Urinary bladder (tissue), 4 donors: ENCODE results near the gene SCNM1. TPM values are rescaled to one million over a fixed set of nuclear protein-coding genes. Genes with fewer than 3 reads are reported as not detected.

ENCODE experiments used
- DNase-seq: peaks from one replicate; pipeline ENCODE4 v3.0.0-alpha.2; 2015; ENCODE audit errors: extremely low spot score
- H3K27ac ChIP-seq: one replicate; pipeline ENCODE4 v1.5.1; 2013; ENCODE audit warnings: low read depth, mild to moderate bottlenecking, moderate library complexity
- H3K36me3 ChIP-seq: one replicate; pipeline ENCODE4 v1.6.1; 2013; ENCODE audit warnings: mild to moderate bottlenecking, moderate library complexity; ENCODE audit not compliant: insufficient read depth
- H3K4me1 ChIP-seq: one replicate; pipeline ENCODE4 v1.6.1; 2013; ENCODE audit warnings: mild to moderate bottlenecking, moderate library complexity; ENCODE audit not compliant: insufficient read depth
- H3K4me3 ChIP-seq: one replicate; pipeline ENCODE4 v1.5.1; 2013; ENCODE audit warnings: low read depth, low read length
- WGBS: extraction: QIAGEN DNeasy Blood & Tissue Kit; methylation state at CpG from one replicate; pipeline ENCODE4 v1.1.7; 2013; 5-methylcytosine and 5-hydroxymethylcytosine counted together
- polyA plus RNA-seq: library from polyadenylated mRNA; stranded (reverse); fragments of 200-250 nt; gene quantifications from one replicate; pipeline ENCODE4 v1.2.3, GENCODE V29; 2013
- total RNA-seq: library from RNA; depleted of rRNA; stranded (reverse); fragments of >200 nt; gene quantifications from one replicate; pipeline ENCODE4 v1.2.3, GENCODE V29; 2014
- donor health status: healthy with polysubstance abuse.
- donor health status: healthy.

SCNM1 gene
- 22.4 TPM for total RNA-seq
- polyA plus RNA-seq: 49.5 TPM

GRCh38 chr1:151165738-151166504 is at the start of gene SCNM1, which contains the start of gene LYSMD1:
Gene SCNM1 (plus strand): TSS chr1:151166144. CDS start chr1:151166153, 9 bp downstream.
Gene LYSMD1 (minus strand): TSS chr1:151165902. CDS start chr1:151165258, 644 bp downstream.
- Histone ChIP-seq H3K4me1 (peaks cover 3% of the 10 kb centered on the region), H3K36me3 (no peaks in the 10 kb centered on the region), H3K4me3 (peak within 1 kb of the TSS; percentile 66), H3K27ac (peak within 1 kb of the TSS; percentile 72)
- WGBS: under 1% methylated on average over 38 of the region's 38 CpGs
- peak; percentile 99 for DNase-seq

- Histone ChIP-seq H3K36me3 (no peaks in the 10 kb centered on the region), H3K4me3 (no peak overlapping the region), H3K27ac (no peak overlapping the region), H3K4me1 (no peaks in the 10 kb centered on the region)
- no peak for DNase-seq
- 82% methylated on average over 5 of the region's 5 CpGs for WGBS
Measured at GRCh38 chr1:151124763-151125403, 41.1 kb upstream of the SCNM1 start.

GRCh38 chr1:151128800-151129199 is 37.1 kb upstream of the SCNM1 start:
- H3K27ac ChIP-seq: no peak overlapping the region
- H3K36me3 ChIP-seq: no peaks in the 10 kb centered on the region
- 73% methylated on average over 6 of the region's 6 CpGs for WGBS
- no peak for DNase-seq
- H3K4me3 ChIP-seq: no peak overlapping the region
- no peaks in the 10 kb centered on the region for H3K4me1 ChIP-seq

- H3K4me3 ChIP-seq: peak overlapping the region; percentile 30
- H3K4me1 ChIP-seq: no peaks in the 10 kb centered on the region
- H3K27ac ChIP-seq: no peak overlapping the region
- peak; percentile 81 for DNase-seq
- H3K36me3 ChIP-seq: no peaks in the 10 kb centered on the region
- 5% methylated on average over 45 of the region's 45 CpGs for WGBS
Measured at GRCh38 chr1:151130987-151131586, 34.9 kb upstream of the SCNM1 start.

GRCh38 chr1:151131701-151132334 is 34.1 kb upstream of the SCNM1 start:
- peak overlapping the region; percentile 30 for H3K4me3 ChIP-seq
- H3K36me3 ChIP-seq: no peaks in the 10 kb centered on the region
- no peak overlapping the region for H3K27ac ChIP-seq
- 24% methylated on average over 39 of the region's 39 CpGs for WGBS
- H3K4me1 ChIP-seq: no peaks in the 10 kb centered on the region
- no peak for DNase-seq

- Histone ChIP-seq H3K4me3 (peak overlapping the region; percentile 5), H3K27ac (no peak overlapping the region), H3K36me3 (no peaks in the 10 kb centered on the region), H3K4me1 (no peaks in the 10 kb centered on the region)
- 65% methylated on average over 74 of the region's 74 CpGs for WGBS
- DNase-seq: no peak
Measured at GRCh38 chr1:151132335-151133017, 33.5 kb upstream of the SCNM1 start.

GRCh38 chr1:151133018-151133806 is 32.7 kb upstream of the SCNM1 start:
- H3K4me3 ChIP-seq: no peak overlapping the region

GRCh38 chr1:151134396-151134795 is 31.5 kb upstream of the SCNM1 start:
- 87% methylated on average over 3 of the region's 3 CpGs for WGBS
- H3K27ac ChIP-seq: no peak overlapping the region
- H3K36me3 ChIP-seq: no peaks in the 10 kb centered on the region
- no peaks in the 10 kb centered on the region for H3K4me1 ChIP-seq
- DNase-seq: no peak
- H3K4me3 ChIP-seq: no peak overlapping the region

More at GRCh38 chr1:151133018-151133806, 32.7 kb upstream of the SCNM1 start:
- WGBS: 75% methylated on average over 65 of the region's 65 CpGs
- no peak for DNase-seq
- Histone ChIP-seq H3K36me3 (no peaks in the 10 kb centered on the region), H3K27ac (no peak overlapping the region), H3K4me1 (no peaks in the 10 kb centered on the region)

- H3K4me3 ChIP-seq: no peak overlapping the region
- H3K27ac ChIP-seq: no peak overlapping the region
- no peak for DNase-seq
- no peaks in the 10 kb centered on the region for H3K36me3 ChIP-seq
- no peaks in the 10 kb centered on the region for H3K4me1 ChIP-seq
- WGBS: 94% methylated on average over 7 of the region's 7 CpGs
Measured at GRCh38 chr1:151134991-151135390, 31.0 kb upstream of the SCNM1 start.

- 90% methylated on average over 12 of the region's 12 CpGs for WGBS
- Histone ChIP-seq H3K4me3 (no peak overlapping the region), H3K36me3 (no peaks in the 10 kb centered on the region), H3K27ac (no peak overlapping the region), H3K4me1 (no peaks in the 10 kb centered on the region)
- no peak for DNase-seq
Measured at GRCh38 chr1:151135433-151136385, 30.2 kb upstream of the SCNM1 start.

GRCh38 chr1:151137789-151138188 is 28.2 kb upstream of the SCNM1 start:
- no peak for DNase-seq
- Histone ChIP-seq H3K4me1 (no peaks in the 10 kb centered on the region), H3K27ac (no peak overlapping the region), H3K4me3 (no peak overlapping the region), H3K36me3 (peaks cover 3% of the 10 kb centered on the region)
- 93% methylated on average over 7 of the region's 7 CpGs for WGBS
